Adrenal gland (tissue), 12 donors: Measurements from ENCODE around the gene MPPED1. TPM values are rescaled to one million over a fixed set of nuclear protein-coding genes. Genes with fewer than 3 reads are reported as not detected.

Experiments
- DNase-seq, 7 donors: peaks; one replicate each; pipeline ENCODE4 v3.0.0-alpha.2; 2019 to 2020
- H3K27ac ChIP-seq, 5 donors: fragments of 200-600 bp; sonication (generic) in 4 of 5; 1 replicate in 3 of 5; 2 replicates in 2 of 5; pipeline versions ENCODE4 v1.5.1 to v1.8.0; 2016 to 2020; ENCODE audit warnings: mild to moderate bottlenecking in 1 of 5
- H3K27me3 ChIP-seq: fragments of 200-600 bp; 2 replicates; pipeline ENCODE4 v1.8.0; 2021
- H3K36me3 ChIP-seq, 2 donors: fragments of 200-600 bp; replicated peaks in 1 of 2; 1 replicate in 1 of 2; 2 replicates in 1 of 2; pipeline versions ENCODE4 v1.5.1 to v1.8.0; 2018 to 2022
- H3K4me1 ChIP-seq, 2 donors: fragments of 200-600 bp; replicated peaks in 1 of 2; 1 replicate in 1 of 2; 2 replicates in 1 of 2; pipeline versions ENCODE4 v1.5.1 to v1.8.0; 2018 to 2021
- H3K4me3 ChIP-seq, 4 donors: fragments of 200-600 bp; sonication (generic) in 3 of 4; one replicate each; pipeline ENCODE4 v1.5.1; 2016 to 2018
- H3K9me3 ChIP-seq, 3 donors: fragments of 200-600 bp; sonication (generic) in 1 of 3; replicated peaks in 1 of 3; 1 replicate in 2 of 3; 2 replicates in 1 of 3; pipeline versions ENCODE4 v1.5.1 to v1.8.0; 2016 to 2021
- CTCF ChIP-seq, 6 experiments: fragments of 450-650 bp in 4 of 6; fragments of 200-600 bp in 2 of 6; sonication (generic) in 1 of 6; IDR thresholded peaks; 1 replicate in 5 of 6; 2 replicates in 1 of 6; pipeline versions ENCODE4 v1.5.1 to v1.8.0; 2016 to 2021; ENCODE audit warnings: antibody characterized with exemption in 6 of 6, mild to moderate bottlenecking in 2 of 6, moderate library complexity in 1 of 6
- POLR2A ChIP-seq, 2 donors: fragments of 450-650 bp; IDR thresholded peaks; one replicate each; pipeline ENCODE4 v1.6.1; 2017; ENCODE audit warnings: antibody characterized with exemption in 2 of 2, mild to moderate bottlenecking in 2 of 2, moderate library complexity in 1 of 2
- WGBS, 4 donors: extraction: QIAGEN DNeasy Blood & Tissue Kit in 2 of 4; methylation state at CpG; one replicate each; pipeline versions ENCODE4 v1.1.5 to v1.1.7; 2013 to 2017; 5-methylcytosine and 5-hydroxymethylcytosine counted together
- intact Hi-C, 2 donors: fragments of 100-400 bp; cut with DNase I; formaldehyde crosslinking; loops; one replicate each; pipeline versions ENCODE4 v1.14.1 to v1.15.0; 2022 to 2023
- polyA plus RNA-seq, 3 donors: library from polyadenylated mRNA; stranded (reverse); fragments of 200-250 nt in 2 of 3; fragments of 350-450 nt in 1 of 3; fragmentation: Illumina TruSeq in 1 of 3; extraction: RNeasy Lipid Tissue Mini Kit (QIAGEN cat#74804) in 1 of 3; gene quantifications; one replicate each; pipeline ENCODE4 v1.2.3, GENCODE V29; 2013 to 2014
- total RNA-seq, 9 donors: library from RNA; depleted of rRNA in 4 of 9; stranded (reverse); fragments of >200 nt in 4 of 9; fragments of 120-200 nt in 1 of 9; fragmentation: NEBNext Ultra II Directional in 1 of 9; extraction: Animal tissue kit (Norgen Biotek cat#: 25700) in 1 of 9; gene quantifications; one replicate each; pipeline versions ENCODE4 v1.1.0 to v1.2.4, GENCODE V29; 2013 to 2023
- donor health status: healthy with polysubstance abuse.
- donor health status: Bipolar disorder and iron deficiency.
- donor health status: DM: yes; HTN: yes; CAD: no.
- donor health status: DM: no; HTN: no; CAD: no.
- donor health status: DM: no; HTN: no; CAD: no.
- donor health status: DM: yes; HTN: yes; CAD: no.

The MPPED1 gene
- total and polyA plus RNA-seq, 12 donors: 0.07 to 0.44 (median 0.11) TPM; not detected in 8

- WGBS, 4 donors: 89 to 97% (median 95%) methylated on average over 4 of the region's 4 CpGs
- H3K27me3 ChIP-seq: no peaks in the 10 kb centered on the region
- intact Hi-C loops: loop anchor here in 1 of 2 donors (10.0 kb wide), 2 partner anchors 431 to 1231 kb away; no protein-coding TSS in a partner anchor
- TF ChIP-seq CTCF (IDR thresholded peaks at IDR 0.05) (no peak), POLR2A (IDR thresholded peaks at IDR 0.05) (no peak)
- H3K36me3 ChIP-seq: no peaks in the 10 kb centered on the region
- no peaks in the 10 kb centered on the region for H3K4me1 ChIP-seq
- no peak overlapping the region for H3K27ac ChIP-seq
- no peak overlapping the region for H3K4me3 ChIP-seq
- DNase-seq: no peak
- H3K9me3 ChIP-seq: no peaks in the 10 kb centered on the region
These were observed 17.9 kb upstream of the MPPED1 start for GRCh38 chr22:43393844-43394474.

- WGBS, 4 donors: 42 to 60% (median 46%) methylated on average over 6 to 9 of the region's 9 CpGs
These were observed 16.6 kb upstream of the MPPED1 start for GRCh38 chr22:43395086-43395695.

DNA sequence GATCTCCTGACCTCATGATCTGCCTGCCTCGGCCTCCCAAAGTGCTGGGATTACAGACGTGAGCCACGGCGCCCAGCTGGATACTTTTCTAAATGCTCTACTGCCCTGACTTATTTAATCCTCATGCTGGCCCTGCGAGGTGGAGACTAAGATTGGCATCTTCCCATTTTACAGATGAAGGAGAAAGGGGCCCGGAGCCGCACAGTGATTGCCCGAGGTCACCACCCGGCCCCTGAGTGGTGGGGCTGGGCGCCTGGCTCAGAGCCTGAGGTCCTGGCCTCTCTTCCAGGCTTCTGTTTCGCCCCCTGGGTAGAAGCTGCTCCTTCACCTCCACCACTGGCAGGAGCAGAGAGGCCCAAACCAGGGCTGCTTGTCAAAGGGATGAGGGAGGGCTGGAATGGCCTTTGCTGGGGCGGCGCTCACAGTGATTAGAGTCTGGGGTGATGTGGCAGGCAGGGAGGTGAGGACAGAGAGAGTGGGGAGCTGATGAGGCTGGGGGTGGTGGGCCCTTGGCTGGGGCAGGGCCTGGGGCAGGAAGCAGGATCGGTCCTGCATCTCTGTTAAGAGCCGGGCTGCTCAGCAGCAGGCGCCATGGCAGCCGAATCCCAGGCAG is 15.4 kb upstream of the MPPED1 start:
- no peaks in the 10 kb centered on the region for H3K4me1 ChIP-seq
- H3K4me3 ChIP-seq: no peak overlapping the region
- no peaks in the 10 kb centered on the region for H3K36me3 ChIP-seq
- 59 to 79% (median 78%) methylated on average over 10 to 17 of the region's 17 CpGs for WGBS, 4 donors
- TF ChIP-seq POLR2A (IDR thresholded peaks at IDR 0.05) (no peak), CTCF (IDR thresholded peaks at IDR 0.05) (no peak)
- H3K27ac ChIP-seq: no peak overlapping the region
- peaks cover 2% of the 10 kb centered on the region for H3K27me3 ChIP-seq
- DNase-seq: no peak
- H3K9me3 ChIP-seq: no peaks in the 10 kb centered on the region
- intact Hi-C loops: loop anchor here in 1 of 2 donors (10.0 kb wide), 2 partner anchors 428 to 1228 kb away; no protein-coding TSS in a partner anchor

More at GRCh38 chr22:43395086-43395695, 16.6 kb upstream of the MPPED1 start:
- H3K4me3 ChIP-seq: no peak overlapping the region
- DNase-seq: no peak
- H3K36me3 ChIP-seq: no peaks in the 10 kb centered on the region
- intact Hi-C loops: loop anchor here in 1 of 2 donors (10.0 kb wide), 2 partner anchors 430 to 1230 kb away; no protein-coding TSS in a partner anchor
- H3K27ac ChIP-seq: no peak overlapping the region
- no peaks in the 10 kb centered on the region for H3K9me3 ChIP-seq
- H3K27me3 ChIP-seq: no peaks in the 10 kb centered on the region
- TF ChIP-seq CTCF (IDR thresholded peaks at IDR 0.05) (no peak), POLR2A (IDR thresholded peaks at IDR 0.05) (no peak)
- H3K4me1 ChIP-seq: no peaks in the 10 kb centered on the region

DNA sequence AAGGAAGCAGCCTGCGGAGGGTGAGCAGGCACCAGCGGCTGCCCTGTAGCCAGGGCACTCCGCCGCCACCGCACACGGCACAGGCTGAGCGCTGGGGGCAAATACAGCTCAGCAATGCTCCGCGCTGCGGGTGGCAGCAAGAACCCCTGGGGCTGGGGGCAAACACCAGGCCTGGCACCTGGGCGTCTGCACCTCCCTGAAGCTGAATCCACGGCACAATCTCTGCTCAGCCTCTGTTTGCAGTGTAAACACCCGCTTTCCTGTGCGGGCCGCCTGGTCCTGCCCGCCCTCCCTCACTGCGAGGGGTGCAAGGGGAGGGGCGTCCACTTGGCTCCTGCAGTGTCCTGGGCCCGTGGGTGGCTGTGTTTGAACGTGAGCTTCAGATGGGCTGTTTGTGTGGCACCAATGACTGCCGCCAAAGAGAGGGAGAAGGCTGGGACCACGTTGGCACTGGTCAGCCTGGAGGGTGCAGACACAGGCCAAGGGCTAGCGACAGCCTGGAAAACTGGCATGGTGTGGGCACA is 14.8 kb upstream of the MPPED1 start:
- no peak for DNase-seq
- Histone ChIP-seq H3K36me3 (no peaks in the 10 kb centered on the region), H3K4me1 (no peaks in the 10 kb centered on the region), H3K27me3 (peaks cover 2% of the 10 kb centered on the region), H3K9me3 (no peaks in the 10 kb centered on the region), H3K4me3 (no peak overlapping the region), H3K27ac (no peak overlapping the region)
- intact Hi-C loops: loop anchor here in 1 of 2 donors (10.0 kb wide), 2 partner anchors 428 to 1228 kb away; no protein-coding TSS in a partner anchor
- 62 to 81% (median 74%) methylated on average over 3 to 23 of the region's 23 CpGs for WGBS, 4 donors
- TF ChIP-seq CTCF (IDR thresholded peaks at IDR 0.05) (no peak), POLR2A (IDR thresholded peaks at IDR 0.05) (no peak)
